ENCODE data around the gene EFL1. TPM values are rescaled to one million over a fixed set of nuclear protein-coding genes. Genes with fewer than 3 reads are reported as not detected.
A peak's percentile ranks its signal among the peaks of the same experiment; 100 is the strongest.

Gene EFL1
- total and polyA plus RNA-seq, 2 donors (not counting 1 experiment from before 2014, with no cell fraction given) = 19.1 to 29.9 TPM

GRCh38 chr15:82133251-82133650, 129.3 kb downstream of the EFL1 start:
- Histone ChIP-seq H3K27ac (ENCODE audit: insufficient read depth, low read length) (no peak overlapping the region), H3K9ac (ENCODE audit: insufficient read depth, low read length) (no peak overlapping the region), H3K4me3 (replicated peaks in 1 of 4; ENCODE audit: control extremely low read depth in 1 of 4, insufficient read depth in 1 of 4, low read depth in 3 of 4, low read length in 4 of 4) (no peak overlapping the region), H3K4me1 (ENCODE audit: control insufficient read depth, extremely low read depth, insufficient read depth, low read length) (peaks cover 23% of the 10 kb centered on the region), H3K4me2 (ENCODE audit: extremely low read depth, insufficient read depth, low read length) (no peak overlapping the region), H2AFZ (ENCODE audit: low read length) (no peak overlapping the region), H3K79me2 (ENCODE audit: control insufficient read depth, insufficient read depth, low read length) (no peaks in the 10 kb centered on the region), H3K36me3 (ENCODE audit: control insufficient read depth, insufficient read depth, low read length) (no peaks in the 10 kb centered on the region), H4K20me1 (ENCODE audit: control insufficient read depth, extremely low read depth, insufficient read depth, low read length) (no peaks in the 10 kb centered on the region), H3K27me3 (ENCODE audit: control insufficient read depth, insufficient read depth, low read length) (no peaks in the 10 kb centered on the region), H3K9me3 (ENCODE audit: control insufficient read depth, insufficient read depth, low read depth, low read length) (no peaks in the 10 kb centered on the region)
- peak in 1 of 2 donors; percentile 21 for DNase-seq (ENCODE audit: low read depth in 2 of 2)
- no peak for TF ChIP-seq EZH2 (IDR thresholded peaks at IDR 0.05; ENCODE audit: low read length, missing control alignments)
- TF ChIP-seq CTCF (conservative IDR thresholded peaks at IDR 0.05 in 1 of 2, IDR thresholded peaks at IDR 0.05 in 1 of 2; ENCODE audit: low read depth in 1 of 2, low read length in 2 of 2) = no peak

GRCh38 chr15:82132742-82133141, 129.8 kb downstream of the EFL1 start:
- H3K9ac ChIP-seq (ENCODE audit: insufficient read depth, low read length) = no peak overlapping the region

GRCh38 chr15:82132096-82132495, 130.4 kb downstream of the EFL1 start:
- H3K4me2 ChIP-seq (ENCODE audit: extremely low read depth, insufficient read depth, low read length) = no peak overlapping the region
- no peaks in the 10 kb centered on the region for H3K9me3 ChIP-seq (ENCODE audit: control insufficient read depth, insufficient read depth, low read depth, low read length)
- no peak overlapping the region for H2AFZ ChIP-seq (ENCODE audit: low read length)
- H3K36me3 ChIP-seq (ENCODE audit: control insufficient read depth, insufficient read depth, low read length) = no peaks in the 10 kb centered on the region
- no peak overlapping the region for H3K9ac ChIP-seq (ENCODE audit: insufficient read depth, low read length)
- H3K4me3 ChIP-seq (replicated peaks in 1 of 4; ENCODE audit: control extremely low read depth in 1 of 4, insufficient read depth in 1 of 4, low read depth in 3 of 4, low read length in 4 of 4) = no peak overlapping the region
- no peaks in the 10 kb centered on the region for H4K20me1 ChIP-seq (ENCODE audit: control insufficient read depth, extremely low read depth, insufficient read depth, low read length)
- peak overlapping the region; percentile 68 for H3K27ac ChIP-seq (ENCODE audit: insufficient read depth, low read length)
- no peaks in the 10 kb centered on the region for H3K79me2 ChIP-seq (ENCODE audit: control insufficient read depth, insufficient read depth, low read length)
- peaks cover 25% of the 10 kb centered on the region for H3K4me1 ChIP-seq (ENCODE audit: control insufficient read depth, extremely low read depth, insufficient read depth, low read length)
- peak in 1 of 2 donors; percentile 55 for DNase-seq (ENCODE audit: low read depth in 2 of 2)
- TF ChIP-seq EZH2 (IDR thresholded peaks at IDR 0.05; ENCODE audit: low read length, missing control alignments) (no peak), CTCF (conservative IDR thresholded peaks at IDR 0.05 in 1 of 2, IDR thresholded peaks at IDR 0.05 in 1 of 2; ENCODE audit: low read depth in 1 of 2, low read length in 2 of 2) (no peak)
- no peaks in the 10 kb centered on the region for H3K27me3 ChIP-seq (ENCODE audit: control insufficient read depth, insufficient read depth, low read length)

More at GRCh38 chr15:82132742-82133141, 129.8 kb downstream of the EFL1 start:
- peak; percentile 78 to 96 for DNase-seq (ENCODE audit: low read depth in 2 of 2)
- no peaks in the 10 kb centered on the region for H3K36me3 ChIP-seq (ENCODE audit: control insufficient read depth, insufficient read depth, low read length)
- H3K4me1 ChIP-seq (ENCODE audit: control insufficient read depth, extremely low read depth, insufficient read depth, low read length) = peaks cover 25% of the 10 kb centered on the region
- H3K27me3 ChIP-seq (ENCODE audit: control insufficient read depth, insufficient read depth, low read length) = no peaks in the 10 kb centered on the region
- no peak overlapping the region for H3K4me2 ChIP-seq (ENCODE audit: extremely low read depth, insufficient read depth, low read length)
- no peak overlapping the region for H3K4me3 ChIP-seq (replicated peaks in 1 of 4; ENCODE audit: control extremely low read depth in 1 of 4, insufficient read depth in 1 of 4, low read depth in 3 of 4, low read length in 4 of 4)
- TF ChIP-seq CTCF (conservative IDR thresholded peaks at IDR 0.05 in 1 of 2, IDR thresholded peaks at IDR 0.05 in 1 of 2; ENCODE audit: low read depth in 1 of 2, low read length in 2 of 2) = no peak
- no peak for TF ChIP-seq EZH2 (IDR thresholded peaks at IDR 0.05; ENCODE audit: low read length, missing control alignments)
- no peaks in the 10 kb centered on the region for H3K9me3 ChIP-seq (ENCODE audit: control insufficient read depth, insufficient read depth, low read depth, low read length)
- no peaks in the 10 kb centered on the region for H3K79me2 ChIP-seq (ENCODE audit: control insufficient read depth, insufficient read depth, low read length)
- no peak overlapping the region for H2AFZ ChIP-seq (ENCODE audit: low read length)
- H4K20me1 ChIP-seq (ENCODE audit: control insufficient read depth, extremely low read depth, insufficient read depth, low read length) = no peaks in the 10 kb centered on the region
- peak overlapping the region; percentile 68 for H3K27ac ChIP-seq (ENCODE audit: insufficient read depth, low read length)

All from fibroblast of lung (primary cell).